ENCODE measurements around the gene MYBPC2.
A peak's percentile ranks its signal among the peaks of the same experiment; 100 is the strongest.

Gene MYBPC2

DNA sequence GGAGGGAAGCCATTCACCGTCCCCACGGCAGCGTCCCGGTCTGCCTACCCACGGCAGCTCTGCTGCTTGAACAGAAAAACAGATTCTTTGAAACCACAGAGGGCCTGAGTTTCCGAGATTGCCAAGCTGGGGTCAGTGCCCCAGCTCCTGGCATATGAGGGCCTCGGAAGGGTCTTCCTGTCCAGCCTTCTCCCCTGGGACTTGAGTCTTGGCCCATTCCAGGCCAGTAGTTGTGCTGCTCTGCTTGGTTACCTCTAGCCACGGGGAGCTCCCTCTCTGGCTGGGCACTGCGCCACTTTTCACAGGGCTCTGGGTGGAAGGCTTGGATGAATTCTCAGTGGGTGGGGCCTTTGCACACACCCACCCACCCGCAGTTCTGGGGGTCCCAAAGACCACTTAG is 22.6 kb upstream of the MYBPC2 start:
- DNase-seq (ENCODE audit: low read depth) = no peak

DNA sequence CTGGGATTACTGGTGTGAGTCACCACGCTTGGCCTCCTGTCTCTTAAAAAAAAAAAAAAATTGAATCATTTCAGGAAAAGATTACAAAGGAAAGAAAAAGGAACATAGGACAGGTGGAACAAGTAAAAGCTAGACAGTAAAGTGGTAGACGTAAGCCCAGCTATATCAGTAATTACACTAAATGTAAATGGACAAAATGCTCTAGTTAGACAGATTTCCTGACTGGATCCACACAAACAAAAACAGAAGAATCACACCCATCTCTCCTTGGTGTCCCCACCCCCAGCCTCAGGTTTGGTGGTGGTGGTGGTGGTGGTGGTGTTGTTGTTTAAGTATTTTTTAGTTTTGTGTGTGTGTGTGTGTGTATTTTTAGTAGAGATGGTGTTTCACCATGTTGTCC is 20.3 kb upstream of the MYBPC2 start:
- DNase-seq (ENCODE audit: low read depth) = no peak

GRCh38 chr19:50413096-50413495 is 19.6 kb upstream of the MYBPC2 start:
- DNase-seq (ENCODE audit: low read depth) = no peak

- DNase-seq (ENCODE audit: low read depth) = no peak
Measured at GRCh38 chr19:50413531-50413930, 19.2 kb upstream of the MYBPC2 start.

DNA sequence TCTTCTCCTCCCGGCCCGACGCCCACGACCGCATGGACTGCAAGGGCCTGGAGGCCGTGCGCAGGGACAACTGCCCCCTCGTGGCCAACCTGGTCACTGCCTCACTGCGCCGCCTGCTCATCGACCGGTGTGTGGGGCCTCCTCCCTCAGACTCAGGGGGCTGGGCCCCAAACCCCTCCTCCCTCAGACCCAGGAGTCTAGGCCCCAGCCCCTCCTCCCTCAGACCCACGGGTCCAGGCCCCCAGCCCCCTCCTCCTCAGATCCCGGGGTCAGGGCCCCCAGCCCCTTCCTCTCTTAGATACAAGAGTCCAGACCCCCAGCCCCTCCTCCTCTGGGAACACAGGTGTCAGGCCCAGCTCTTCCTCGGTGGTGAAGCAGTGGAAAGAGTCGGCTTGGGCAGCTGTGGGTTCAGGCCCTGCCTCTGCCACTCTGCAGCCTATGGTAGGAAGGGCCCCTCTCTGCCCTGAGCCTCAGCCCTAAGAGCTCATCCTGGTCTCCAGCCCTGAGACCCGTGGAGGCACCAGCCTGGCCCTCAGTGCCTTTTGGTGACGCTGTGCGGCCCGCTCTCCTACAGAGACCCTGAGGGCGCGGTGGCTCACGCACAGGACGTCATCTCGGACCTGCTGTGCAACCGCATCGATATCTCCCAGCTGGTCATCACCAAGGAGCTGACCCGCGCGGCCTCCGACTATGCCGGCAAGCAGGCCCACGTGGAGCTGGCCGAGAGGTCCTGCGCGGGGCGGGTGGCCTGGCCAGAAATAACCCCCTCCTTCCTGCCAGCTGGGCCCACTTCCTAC is 17.6 kb upstream of the MYBPC2 start:
- DNase-seq (ENCODE audit: low read depth) = no peak

GRCh38 chr19:50415661-50416033 is 17.0 kb upstream of the MYBPC2 start:
- DNase-seq (ENCODE audit: low read depth) = no peak

DNA sequence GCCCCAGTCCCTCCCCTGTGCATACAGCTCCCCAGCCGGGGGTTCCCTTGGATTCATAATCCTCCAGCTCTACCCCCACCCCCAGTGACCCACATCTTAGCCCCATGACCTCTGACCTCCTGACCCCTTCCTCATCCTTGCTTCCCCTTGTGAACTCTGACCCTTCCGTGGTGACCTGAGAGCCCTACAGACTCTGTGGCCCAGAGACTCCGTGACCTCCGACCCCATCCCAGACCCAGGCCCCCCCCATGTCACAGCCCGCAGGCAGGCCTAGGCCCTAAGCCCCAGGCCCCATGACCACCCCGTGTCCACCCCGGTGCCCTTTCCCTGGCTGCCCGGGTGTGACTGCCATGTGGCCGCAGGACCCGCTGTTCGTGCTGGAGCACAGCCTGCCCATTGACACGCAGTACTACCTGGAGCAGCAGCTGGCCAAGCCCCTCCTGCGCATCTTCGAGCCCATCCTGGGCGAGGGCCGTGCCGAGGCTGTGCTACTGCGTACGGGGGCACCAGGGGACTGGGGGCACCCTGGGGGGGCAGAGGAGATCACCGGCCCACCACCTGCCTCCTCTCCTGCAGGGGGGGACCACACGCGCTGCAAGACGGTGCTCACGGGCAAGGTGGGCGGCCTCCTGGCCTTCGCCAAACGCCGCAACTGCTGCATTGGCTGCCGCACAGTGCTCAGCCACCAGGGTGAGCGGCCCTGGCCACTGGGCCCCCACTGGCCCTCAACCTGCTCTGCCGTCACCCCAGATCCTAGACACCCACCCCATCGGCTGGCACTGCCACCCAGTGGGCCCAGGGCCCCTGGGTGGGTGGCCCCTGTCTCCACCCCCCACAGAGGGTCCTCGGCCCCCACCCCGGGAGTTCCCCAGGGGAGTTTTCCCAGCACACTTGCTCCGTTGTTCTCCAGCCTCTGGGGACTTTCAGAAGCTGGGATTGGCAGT is 16.4 kb upstream of the MYBPC2 start:
- DNase-seq (ENCODE audit: low read depth) = no peak

DNA sequence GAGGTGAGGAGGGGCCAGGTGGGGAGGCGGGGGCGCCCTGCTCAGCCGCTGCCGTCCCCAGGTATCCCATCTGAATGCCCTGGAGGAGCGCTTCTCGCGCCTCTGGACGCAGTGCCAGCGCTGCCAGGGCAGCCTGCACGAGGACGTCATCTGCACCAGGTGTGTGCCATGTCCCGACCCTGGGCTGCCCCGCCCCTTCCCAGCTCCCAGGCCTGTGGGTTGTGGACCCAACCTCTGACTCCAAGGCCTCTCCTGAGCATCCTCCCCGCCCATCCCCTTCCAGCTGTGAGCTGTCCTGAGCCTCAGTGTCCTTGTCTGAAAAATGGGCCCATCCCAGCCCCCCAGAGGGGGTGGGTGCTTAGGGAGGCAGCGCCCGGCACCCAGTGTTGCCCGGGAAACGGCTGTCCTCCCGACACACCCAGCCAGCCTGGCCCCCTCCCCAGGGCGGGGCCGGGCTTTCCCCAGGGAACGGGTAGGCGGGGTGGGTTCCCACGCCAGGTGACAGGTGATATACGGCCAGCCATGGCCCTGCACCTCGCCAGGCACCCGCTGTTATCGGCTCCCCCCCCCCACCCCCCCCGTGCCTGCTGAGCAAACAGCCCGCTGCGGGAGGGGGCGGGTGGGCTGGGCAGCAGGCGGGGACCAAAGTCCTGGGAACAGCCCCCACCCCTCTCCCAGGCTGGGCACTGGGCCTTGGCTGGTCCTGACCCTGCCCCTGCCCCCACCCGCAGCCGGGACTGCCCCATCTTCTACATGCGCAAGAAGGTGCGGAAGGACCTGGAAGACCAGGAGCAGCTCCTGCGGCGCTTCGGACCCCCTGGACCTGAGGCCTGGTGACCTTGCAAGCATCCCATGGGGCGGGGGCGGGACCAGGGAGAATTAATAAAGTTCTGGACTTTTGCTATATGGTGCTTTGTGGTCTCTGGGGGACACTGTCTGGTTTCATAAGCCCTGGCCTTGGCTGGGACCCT is 15.3 kb upstream of the MYBPC2 start:
- DNase-seq (ENCODE audit: low read depth) = no peak

- no peak for DNase-seq (ENCODE audit: low read depth)
Measured at GRCh38 chr19:50418176-50419021, 14.3 kb upstream of the MYBPC2 start, which contains the start of gene SPIB. Gene SPIB (plus strand): TSS chr19:50418938. CDS start chr19:50418963, 25 bp downstream.

GRCh38 chr19:50419022-50419579 is 13.6 kb upstream of the MYBPC2 start:
- DNase-seq (ENCODE audit: low read depth) = no peak

DNA sequence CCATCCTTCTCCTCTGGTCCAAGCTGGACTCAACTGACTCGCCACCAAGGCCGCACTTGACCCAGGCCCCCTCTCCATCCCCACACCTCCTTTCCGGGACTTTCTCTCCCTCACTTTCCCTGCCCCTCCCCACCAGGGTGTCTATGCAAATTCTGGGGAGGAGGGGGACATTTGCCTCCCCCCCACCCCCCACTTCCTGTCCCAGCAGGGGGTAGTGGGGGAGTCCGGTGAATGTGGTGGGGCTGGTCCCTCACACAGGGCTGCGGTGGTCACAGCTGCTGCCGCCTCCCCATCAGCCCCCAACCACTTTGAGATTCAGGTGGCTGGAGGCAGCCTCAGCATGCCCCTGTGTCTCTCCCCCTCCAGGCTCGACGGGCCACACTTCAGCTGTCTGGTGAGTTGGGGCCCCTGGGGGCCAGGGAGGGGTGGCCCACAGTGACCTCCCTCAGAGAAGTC is 13.1 kb upstream of the MYBPC2 start:
- no peak for DNase-seq (ENCODE audit: low read depth)

- DNase-seq (ENCODE audit: low read depth) = no peak
Measured at GRCh38 chr19:50420127-50420526, 12.6 kb upstream of the MYBPC2 start.

DNA sequence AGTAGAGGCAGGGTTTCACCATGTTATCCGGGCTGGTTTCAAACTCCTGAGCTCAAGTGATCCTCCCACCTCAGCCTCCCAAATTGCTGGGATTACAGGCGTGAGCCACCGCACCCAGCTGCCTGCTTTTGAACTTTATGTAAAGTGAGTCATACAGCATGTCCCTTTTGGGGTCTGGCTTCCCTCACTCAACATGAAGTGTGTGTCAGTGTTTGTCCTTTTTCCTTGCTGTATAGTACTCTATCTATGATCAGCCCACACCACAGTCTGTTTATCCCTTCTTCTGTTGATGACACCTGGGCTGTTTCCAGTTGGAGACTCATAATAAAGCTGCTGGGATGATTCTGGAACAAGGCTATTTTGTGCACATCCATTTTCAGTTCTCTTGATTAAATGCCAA is 11.9 kb upstream of the MYBPC2 start:
- DNase-seq (ENCODE audit: low read depth) = no peak

GRCh38 chr19:50422397-50423278 is 10.1 kb upstream of the MYBPC2 start:
- DNase-seq (ENCODE audit: low read depth) = no peak

- no peak for DNase-seq (ENCODE audit: low read depth)
Measured at GRCh38 chr19:50423279-50424113, 9.2 kb upstream of the MYBPC2 start.

DNA sequence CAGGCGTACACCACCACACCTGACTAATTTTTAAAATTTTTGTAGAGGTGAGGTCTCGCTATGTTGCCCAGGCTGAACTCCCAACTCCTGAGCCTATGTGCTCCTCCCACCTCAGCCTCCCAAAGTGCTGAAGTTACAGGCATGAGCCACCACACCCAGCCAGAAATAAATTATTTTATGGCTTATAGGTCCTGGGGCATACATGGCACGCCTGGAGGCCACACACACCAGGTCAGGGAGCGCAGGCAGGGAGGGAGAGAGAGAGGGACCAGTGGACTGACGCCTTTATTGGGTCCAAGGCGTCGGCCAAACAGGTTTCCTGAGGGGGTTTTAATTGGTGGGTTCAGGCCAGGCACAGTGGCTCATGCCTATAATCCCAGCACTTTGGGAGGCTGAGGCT is 7.1 kb upstream of the MYBPC2 start:
- no peak for DNase-seq (ENCODE audit: low read depth)

DNA sequence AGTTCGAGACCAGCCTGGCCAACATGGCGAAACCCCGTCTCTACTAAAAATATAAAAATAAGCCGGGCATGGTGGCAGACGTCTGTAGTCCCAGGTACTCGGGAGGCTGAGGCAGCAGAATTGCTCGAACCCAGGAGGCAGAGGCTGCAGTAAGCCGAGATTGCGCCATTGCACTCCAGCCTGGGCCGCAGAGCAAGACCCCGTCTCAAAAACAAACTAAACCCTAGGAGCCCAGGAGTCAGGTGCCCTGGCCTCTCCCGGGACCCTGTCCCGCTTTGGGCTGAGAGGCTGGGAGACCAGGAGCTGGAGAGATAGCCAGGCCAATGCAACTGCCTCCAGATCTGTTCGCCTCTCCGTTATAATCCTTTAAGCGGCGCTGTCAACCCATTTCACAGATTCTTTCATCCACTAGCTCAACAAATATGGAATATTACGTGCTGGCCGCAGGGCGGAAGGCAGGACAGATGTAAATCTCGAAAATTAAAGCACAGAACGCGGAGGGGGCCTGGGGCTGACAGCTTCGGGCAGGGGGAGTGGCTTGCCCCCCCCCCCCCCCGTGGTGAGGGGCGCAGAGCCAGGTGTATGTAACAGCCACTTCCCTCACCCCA is 5.3 kb upstream of the MYBPC2 start:
- no peak for DNase-seq (ENCODE audit: low read depth)

DNA sequence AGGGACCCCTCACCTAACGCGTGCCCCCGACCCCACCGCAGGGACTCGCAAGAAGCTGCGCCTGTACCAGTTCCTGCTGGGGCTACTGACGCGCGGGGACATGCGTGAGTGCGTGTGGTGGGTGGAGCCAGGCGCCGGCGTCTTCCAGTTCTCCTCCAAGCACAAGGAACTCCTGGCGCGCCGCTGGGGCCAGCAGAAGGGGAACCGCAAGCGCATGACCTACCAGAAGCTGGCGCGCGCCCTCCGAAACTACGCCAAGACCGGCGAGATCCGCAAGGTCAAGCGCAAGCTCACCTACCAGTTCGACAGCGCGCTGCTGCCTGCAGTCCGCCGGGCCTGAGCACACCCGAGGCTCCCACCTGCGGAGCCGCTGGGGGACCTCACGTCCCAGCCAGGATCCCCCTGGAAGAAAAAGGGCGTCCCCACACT is 4.7 kb upstream of the MYBPC2 start:
- peak; percentile 18 for DNase-seq (ENCODE audit: low read depth)

Data from GM04503 (cell line).